AG10803 (cell line): ENCODE measurements around the gene APMAP.

Experiments used
- DNase-seq: peaks from one replicate; pipeline ENCODE4 v3.0.0; 2010; ENCODE audit warnings: low read depth
- H3K4me3 ChIP-seq: 2 replicates; pipeline ENCODE4 v1.5.1; 2011; ENCODE audit warnings: mild to moderate bottlenecking, low read length, control low read depth
- CTCF ChIP-seq: conservative IDR thresholded peaks from 2 replicates; pipeline ENCODE4 v1.5.1; 2011; ENCODE audit warnings: mild to moderate bottlenecking, low read length, control low read depth, inconsistent platforms

The APMAP gene

GRCh38 chr20:25032065-25032477, 39.5 kb upstream of the APMAP start:
- no peak overlapping the region for H3K4me3 ChIP-seq
- no peak for TF ChIP-seq CTCF
- DNase-seq: no peak

- no peak for TF ChIP-seq CTCF
- no peak overlapping the region for H3K4me3 ChIP-seq
- DNase-seq: no peak
Observed at GRCh38 chr20:25031241-25031640, 38.7 kb upstream of the APMAP start.

GRCh38 chr20:25030649-25031207, 38.2 kb upstream of the APMAP start:
- DNase-seq: no peak
- no peak for TF ChIP-seq CTCF
- H3K4me3 ChIP-seq: no peak overlapping the region

- DNase-seq: no peak
- no peak for TF ChIP-seq CTCF
Observed at GRCh38 chr20:25030007-25030648, 37.6 kb upstream of the APMAP start.

GRCh38 chr20:25025986-25026605, 33.5 kb upstream of the APMAP start:
- TF ChIP-seq CTCF: no peak
- no peak for DNase-seq
- no peak overlapping the region for H3K4me3 ChIP-seq

More at GRCh38 chr20:25030007-25030648, 37.6 kb upstream of the APMAP start:
- no peak overlapping the region for H3K4me3 ChIP-seq

GRCh38 chr20:25025091-25025861, 32.7 kb upstream of the APMAP start:
- no peak for TF ChIP-seq CTCF
- DNase-seq: no peak

More at GRCh38 chr20:25025091-25025861, 32.7 kb upstream of the APMAP start:
- H3K4me3 ChIP-seq: no peak overlapping the region
